K562 (cell line): Measurements from ENCODE around the gene CLK3. TPM values are rescaled to one million over a fixed set of nuclear protein-coding genes. Genes with fewer than 3 reads are reported as not detected.

Experiments
- ARID1B ChIP-seq: fragments of 450-650 bp; IDR thresholded peaks from 2 replicates; pipeline ENCODE4 v1.6.1; 2016; ENCODE audit warnings: antibody characterized with exemption, mild to moderate bottlenecking, inconsistent platforms
- FOXO4 ChIP-seq: fragments of 450-650 bp; formaldehyde crosslinking; IDR thresholded peaks from 2 replicates; pipeline ENCODE4 v1.4.0; 2020; ENCODE audit warnings: mild to moderate bottlenecking, moderate library complexity
- FOXP1 ChIP-seq: sonication (generic); formaldehyde crosslinking; IDR thresholded peaks from 2 replicates; pipeline ENCODE4 v1.8.0; 2022; ENCODE audit warnings: mild to moderate bottlenecking, missing genetic modification reagents
- GTF2B ChIP-seq: IDR thresholded peaks from 2 replicates; pipeline ENCODE4 v1.6.1; 2011; ENCODE audit not compliant: insufficient read length; ENCODE audit errors: extremely low read depth
- JUND ChIP-seq, 2 experiments: IDR thresholded peaks; 2 replicates in 1 of 2; 3 replicates in 1 of 2; pipeline ENCODE4 v1.6.1; 2011; ENCODE audit warnings: borderline replicate concordance in 2 of 2, low read depth in 2 of 2, low read length in 2 of 2, improper control_type of control experiment in 1 of 2, missing biosample characterization in 1 of 2, missing genetic modification characterization in 1 of 2, missing genetic modification reagents in 1 of 2
- KLF13 ChIP-seq: fragments of 450-650 bp; IDR thresholded peaks from 2 replicates; pipeline ENCODE4 v1.6.1; 2016; ENCODE audit warnings: missing genetic modification characterization, low read depth, mild to moderate bottlenecking, missing compliant biosample characterization, moderate library complexity, borderline replicate concordance
- PHB ChIP-seq: fragments of 250-450 bp; sonication (Bioruptor Pico); IDR thresholded peaks from 2 replicates; pipeline ENCODE4 v1.5.0; 2021
- SAFB ChIP-seq: fragments of 200-400 bp; formaldehyde crosslinking; IDR thresholded peaks from 2 replicates; pipeline ENCODE4 v1.6.1; 2017; ENCODE audit warnings: low read depth, low read length, borderline replicate concordance
- SIN3B ChIP-seq: fragments of 450-650 bp; IDR thresholded peaks from 2 replicates; pipeline ENCODE4 v1.6.1; 2017; ENCODE audit warnings: low read depth, mild to moderate bottlenecking, moderate library complexity
- ZC3H4 ChIP-seq: sonication (generic); formaldehyde crosslinking; IDR thresholded peaks from 2 replicates; pipeline ENCODE4 v1.9.0; 2021; ENCODE audit warnings: missing genetic modification reagents, borderline replicate concordance
- ZHX1 ChIP-seq: fragments of 150-350 bp; conservative IDR thresholded peaks from 2 replicates; pipeline ENCODE4 v1.6.1; 2014; ENCODE audit warnings: low read length
- ZNF23 ChIP-seq: fragments of 250-450 bp; sonication (Bioruptor Pico); IDR thresholded peaks from 2 replicates; pipeline ENCODE4 v1.4.0; 2020; ENCODE audit warnings: mild to moderate bottlenecking
- ZNF407 ChIP-seq: fragments of 450-650 bp; IDR thresholded peaks from 2 replicates; pipeline ENCODE4 v1.6.1; 2016; ENCODE audit warnings: low read depth
- polyA plus RNA-seq, 8 experiments: library from polyadenylated mRNA; depleted of rRNA in 4 of 8; stranded (reverse) in 5 of 8; unstranded in 3 of 8; fragments of >200 nt; fragmentation: Nextera tagmentation in 2 of 8; fragmentation: Illumina TruSeq in 1 of 8; extraction: Ambion mirVana in 2 of 8; extraction: Trizol in 1 of 8; gene quantifications; 2 replicates each; pipeline versions ENCODE4 v1.2.1 to v1.2.3, GENCODE V29; 2011 to 2014; ENCODE audit warnings: inconsistent platforms in 1 of 8, missing spikeins in 1 of 8
- total RNA-seq, 7 experiments: library from RNA; depleted of rRNA in 6 of 7; stranded (reverse); fragments of >200 nt in 6 of 7; fragmentation: Illumina TruSeq in 2 of 7; extraction: Trizol in 2 of 7; gene quantifications; 2 replicates each; pipeline versions ENCODE4 v1.2.1 to v1.2.3, GENCODE V29; 2011 to 2021; ENCODE audit warnings: low replicate concordance in 1 of 7

The CLK3 gene
- total and polyA plus RNA-seq, 9 of the 15 experiments (the other 6 are each of a cell fraction or from before 2014, with no cell fraction given), result 1.2 to 95.2 (median 51.7) TPM

- no peak for TF ChIP-seq ZNF407
- no peak for TF ChIP-seq GTF2B
- peak; percentile 38; the same call in 1 of the 2 replicates for TF ChIP-seq SAFB
- no peak for TF ChIP-seq ZHX1
- no peak for TF ChIP-seq ZC3H4 (CRISPR knock-in tag)
- no peak for TF ChIP-seq ZNF23
- no peak for TF ChIP-seq FOXO4 (CRISPR knock-in tag)
- peak; percentile 89 for TF ChIP-seq SIN3B
- no peak for TF ChIP-seq ARID1B
- peak; percentile 92; the same call in 1 of the 2 replicates for TF ChIP-seq KLF13 (tag)
- TF ChIP-seq PHB (CRISPR knock-in tag), result 0 out of 2 replicates have a peak, but pooled peaks have one; percentile 84
- peak; percentile 89 for TF ChIP-seq FOXP1 (CRISPR knock-in tag)
- TF ChIP-seq JUND (IDR thresholded peaks at IDR 0.05; ENCODE audit: borderline replicate concordance, low read depth, low read length), result peak; percentile 79
- TF ChIP-seq JUND (tag; IDR thresholded peaks at IDR 0.05; ENCODE audit: borderline replicate concordance, low read depth, low read length), result no peak; the same call in 2 of the 3 replicates
These were observed at the start of gene CLK3 (continued) for GRCh38 chr15:74615508-74616365.
